Glutamatergic neuron (in vitro differentiated cells): ENCODE measurements around the gene AVPI1. TPM values are rescaled to one million over a fixed set of nuclear protein-coding genes. Genes with fewer than 3 reads are reported as not detected.

Experiments
- DNase-seq: peaks from one replicate; pipeline ENCODE4 v3.0.0; 2022
- H3K27ac Mint-ChIP-seq: one replicate; pipeline ENCODE4 v1.8.0; 2020; ENCODE audit warnings: mild to moderate bottlenecking, mixed read lengths, inconsistent platforms; ENCODE audit not compliant: unreplicated experiment
- H3K27me3 Mint-ChIP-seq: one replicate; pipeline ENCODE4 v1.8.0; 2020; ENCODE audit warnings: mild to moderate bottlenecking, moderate library complexity, mixed read lengths, inconsistent platforms; ENCODE audit not compliant: unreplicated experiment
- H3K36me3 Mint-ChIP-seq: one replicate; pipeline ENCODE4 v1.8.0; 2020; ENCODE audit warnings: mild to moderate bottlenecking, mixed read lengths, inconsistent platforms; ENCODE audit not compliant: unreplicated experiment
- H3K4me1 Mint-ChIP-seq: one replicate; pipeline ENCODE4 v1.8.0; 2020; ENCODE audit warnings: mild to moderate bottlenecking, low read depth, mixed read lengths, inconsistent platforms; ENCODE audit not compliant: unreplicated experiment
- H3K4me3 Mint-ChIP-seq: one replicate; pipeline ENCODE4 v1.8.0; 2020; ENCODE audit warnings: mild to moderate bottlenecking, mixed read lengths, inconsistent platforms; ENCODE audit not compliant: unreplicated experiment
- H3K9me3 Mint-ChIP-seq: one replicate; pipeline ENCODE4 v1.8.0; 2020; ENCODE audit warnings: mild to moderate bottlenecking, moderate library complexity, mixed read lengths, inconsistent platforms; ENCODE audit not compliant: unreplicated experiment
- CTCF ChIP-seq: fragments of 200-600 bp; sonication (generic); IDR thresholded peaks from one replicate; pipeline ENCODE4 v1.5.0; 2021; ENCODE audit not compliant: partially characterized antibody, unreplicated experiment
- total RNA-seq: library from RNA; stranded (reverse); fragmentation: NEBNext Ultra II Directional; extraction: Animal tissue kit (Norgen Biotek cat#: 25700); gene quantifications from one replicate; pipeline ENCODE4 v1.2.1, GENCODE V29; 2021; ENCODE audit not compliant: unreplicated experiment

Gene AVPI1
- total RNA-seq, 1 donor from 2014 or later: 4.5 TPM

GRCh38 chr10:97679594-97679993, 7.4 kb downstream of the AVPI1 start:
- Mint-ChIP-seq H3K27me3 (no peaks in the 10 kb centered on the region), H3K4me1 (peaks cover 10% of the 10 kb centered on the region), H3K36me3 (no peaks in the 10 kb centered on the region), H3K9me3 (peaks cover 3% of the 10 kb centered on the region), H3K27ac (no peak overlapping the region), H3K4me3 (no peak overlapping the region)
- DNase-seq: no peak
- no peak for TF ChIP-seq CTCF

GRCh38 chr10:97676770-97677581, 10.1 kb downstream of the AVPI1 start:
- peaks cover 4% of the 10 kb centered on the region for H3K4me1 Mint-ChIP-seq
- TF ChIP-seq CTCF: peak; percentile 88
- H3K36me3 Mint-ChIP-seq: no peaks in the 10 kb centered on the region
- H3K27me3 Mint-ChIP-seq: no peaks in the 10 kb centered on the region
- peaks cover 3% of the 10 kb centered on the region for H3K9me3 Mint-ChIP-seq
- H3K4me3 Mint-ChIP-seq: no peak overlapping the region
- H3K27ac Mint-ChIP-seq: no peak overlapping the region
- peak; percentile 48 for DNase-seq

- TF ChIP-seq CTCF: no peak
- peaks cover 3% of the 10 kb centered on the region for H3K9me3 Mint-ChIP-seq
- H3K27ac Mint-ChIP-seq: no peak overlapping the region
- H3K4me1 Mint-ChIP-seq: peaks cover 4% of the 10 kb centered on the region
- H3K27me3 Mint-ChIP-seq: peaks cover 2% of the 10 kb centered on the region
- no peaks in the 10 kb centered on the region for H3K36me3 Mint-ChIP-seq
- H3K4me3 Mint-ChIP-seq: no peak overlapping the region
- DNase-seq: no peak
These were observed 11.8 kb downstream of the AVPI1 start for GRCh38 chr10:97675222-97675621.

GRCh38 chr10:97673736-97674525, 13.1 kb downstream of the AVPI1 start:
- Mint-ChIP-seq H3K4me1 (peaks cover 4% of the 10 kb centered on the region), H3K36me3 (no peaks in the 10 kb centered on the region), H3K27ac (peak overlapping the region; percentile 11)

More at GRCh38 chr10:97673736-97674525, 13.1 kb downstream of the AVPI1 start:
- Mint-ChIP-seq H3K4me3 (no peak overlapping the region), H3K9me3 (peaks cover 3% of the 10 kb centered on the region), H3K27me3 (peaks cover 2% of the 10 kb centered on the region)
- no peak for DNase-seq
- TF ChIP-seq CTCF: no peak
